HepG2 (cell line): ENCODE results near the gene GADD45GIP1. TPM values are rescaled to one million over a fixed set of nuclear protein-coding genes. Genes with fewer than 3 reads are reported as not detected.

ENCODE experiments used
- ETV5 ChIP-seq: IDR thresholded peaks from 2 replicates; pipeline ENCODE4 v1.6.1; 2018; ENCODE audit warnings: missing biosample characterization, missing genetic modification reagents, inconsistent platforms, borderline replicate concordance
- GTF2F1 ChIP-seq: fragments of 150-350 bp; IDR thresholded peaks from 2 replicates; pipeline ENCODE4 v1.6.1; 2014; ENCODE audit warnings: low read length
- HCFC1 ChIP-seq: fragments of 150-350 bp; IDR thresholded peaks from 2 replicates; pipeline ENCODE4 v1.6.1; 2014; ENCODE audit warnings: low read depth, low read length
- HDAC2 ChIP-seq: sonication (generic); formaldehyde crosslinking; IDR thresholded peaks from 2 replicates; pipeline ENCODE4 v1.4.0; 2020; ENCODE audit warnings: missing genetic modification reagents
- HOXA3 ChIP-seq: sonication (generic); formaldehyde crosslinking; IDR thresholded peaks from 2 replicates; pipeline ENCODE4 v1.5.0; 2020; ENCODE audit warnings: missing genetic modification reagents
- KDM4B ChIP-seq: sonication (generic); formaldehyde crosslinking; IDR thresholded peaks from 2 replicates; pipeline ENCODE4 v1.4.0; 2020; ENCODE audit warnings: missing genetic modification reagents
- NCOA5 ChIP-seq: sonication (generic); formaldehyde crosslinking; IDR thresholded peaks from 2 replicates; pipeline ENCODE4 v1.4.0; 2020; ENCODE audit warnings: missing genetic modification reagents
- NR2F6 ChIP-seq, 2 experiments: IDR thresholded peaks; 2 replicates each; pipeline ENCODE4 v1.6.1; 2016; ENCODE audit warnings: antibody characterized with exemption in 1 of 2, mild to moderate bottlenecking in 1 of 2
- RBFOX2 ChIP-seq: fragments of 200-400 bp; formaldehyde crosslinking; IDR thresholded peaks from 2 replicates; pipeline ENCODE4 v1.6.1; 2017; ENCODE audit warnings: low read depth, mild to moderate bottlenecking, low read length
- SIN3A ChIP-seq: IDR thresholded peaks from 2 replicates; pipeline ENCODE4 v1.6.1; 2011; ENCODE audit warnings: low read depth, mild to moderate bottlenecking, control low read depth, low read length, borderline replicate concordance
- SNAPC2 ChIP-seq: sonication (generic); formaldehyde crosslinking; IDR thresholded peaks from 2 replicates; pipeline ENCODE4 v1.8.1; 2022; ENCODE audit warnings: mild to moderate bottlenecking, missing genetic modification reagents
- STAG1 ChIP-seq: sonication (generic); formaldehyde crosslinking; IDR thresholded peaks from 2 replicates; pipeline ENCODE4 v1.4.0; 2020; ENCODE audit warnings: missing genetic modification reagents
- TGIF2 ChIP-seq: IDR thresholded peaks from 2 replicates; pipeline ENCODE4 v1.6.1; 2016; ENCODE audit warnings: control low read depth, missing compliant biosample characterization
- THAP11 ChIP-seq: IDR thresholded peaks from 2 replicates; pipeline ENCODE4 v1.6.1; 2016; ENCODE audit warnings: missing biosample characterization, missing genetic modification reagents
- XBP1 ChIP-seq: sonication (generic); formaldehyde crosslinking; IDR thresholded peaks from 2 replicates; pipeline ENCODE4 v1.5.0; 2020; ENCODE audit warnings: missing genetic modification reagents
- ZFP36L2 ChIP-seq: sonication (generic); formaldehyde crosslinking; IDR thresholded peaks from 2 replicates; pipeline ENCODE4 v1.4.0; 2020; ENCODE audit warnings: missing genetic modification reagents
- ZNF224 ChIP-seq: sonication (generic); formaldehyde crosslinking; IDR thresholded peaks from 2 replicates; pipeline ENCODE4 v1.5.0; 2020; ENCODE audit warnings: mild to moderate bottlenecking, missing genetic modification reagents
- ZNF251 ChIP-seq: sonication (generic); formaldehyde crosslinking; IDR thresholded peaks from 2 replicates; pipeline ENCODE4 v1.9.0; 2021; ENCODE audit warnings: mild to moderate bottlenecking, missing genetic modification reagents
- ZNF329 ChIP-seq: sonication (generic); formaldehyde crosslinking; IDR thresholded peaks from 2 replicates; pipeline ENCODE4 v1.9.0; 2021; ENCODE audit warnings: low read depth, mild to moderate bottlenecking, missing genetic modification reagents
- ZNF44 ChIP-seq: sonication (generic); formaldehyde crosslinking; IDR thresholded peaks from 2 replicates; pipeline ENCODE4 v1.5.1; 2020; ENCODE audit warnings: mild to moderate bottlenecking, missing genetic modification reagents
- polyA plus RNA-seq, 8 experiments: library from polyadenylated mRNA; depleted of rRNA in 3 of 8; stranded (reverse) in 7 of 8; unstranded in 1 of 8; fragments of >200 nt; fragmentation: Illumina TruSeq in 4 of 8; extraction: Trizol in 4 of 8; gene quantifications; 2 replicates each; pipeline versions ENCODE4 v1.2.1 to v1.2.3, GENCODE V29; 2011 to 2016; ENCODE audit warnings: low read depth in 4 of 8, missing spikeins in 1 of 8, mixed read lengths in 1 of 8; ENCODE audit not compliant: insufficient read depth in 1 of 8
- total RNA-seq, 5 experiments: library from RNA; depleted of rRNA; stranded (reverse); fragments of >200 nt; fragmentation: Illumina TruSeq; extraction: Trizol; gene quantifications; 2 replicates each; pipeline ENCODE4 v1.2.3, GENCODE V29; 2016; ENCODE audit warnings: low read depth in 1 of 5
- TF ChIP-seq, protein P1 (sequence below): sonication (generic); formaldehyde crosslinking; IDR thresholded peaks from 2 replicates; pipeline ENCODE4 v1.9.0; 2022; ENCODE audit warnings: low read depth, missing genetic modification reagents
- TF ChIP-seq, protein P2 (sequence below): sonication (generic); formaldehyde crosslinking; IDR thresholded peaks from 2 replicates; pipeline ENCODE4 v1.4.0; 2020; ENCODE audit warnings: missing genetic modification reagents
- TF ChIP-seq, protein P3 (sequence below): sonication (generic); formaldehyde crosslinking; IDR thresholded peaks from 2 replicates; pipeline ENCODE4 v1.9.0; 2022; ENCODE audit warnings: missing genetic modification reagents, mild to moderate bottlenecking, borderline replicate concordance
- TF ChIP-seq, protein P4 (sequence below): sonication (generic); formaldehyde crosslinking; IDR thresholded peaks from 2 replicates; pipeline ENCODE4 v1.4.0; 2020; ENCODE audit warnings: missing genetic modification reagents
- TF ChIP-seq, protein P5 (sequence below): IDR thresholded peaks from 2 replicates; pipeline ENCODE4 v1.6.1; 2016; ENCODE audit warnings: missing compliant biosample characterization, missing genetic modification reagents, borderline replicate concordance

Gene GADD45GIP1
- total and polyA plus RNA-seq, 2 of the 13 experiments (the other 11 are each of a cell fraction or from before 2014, with no cell fraction given), result 24.6 to 30.7 TPM

DNA sequence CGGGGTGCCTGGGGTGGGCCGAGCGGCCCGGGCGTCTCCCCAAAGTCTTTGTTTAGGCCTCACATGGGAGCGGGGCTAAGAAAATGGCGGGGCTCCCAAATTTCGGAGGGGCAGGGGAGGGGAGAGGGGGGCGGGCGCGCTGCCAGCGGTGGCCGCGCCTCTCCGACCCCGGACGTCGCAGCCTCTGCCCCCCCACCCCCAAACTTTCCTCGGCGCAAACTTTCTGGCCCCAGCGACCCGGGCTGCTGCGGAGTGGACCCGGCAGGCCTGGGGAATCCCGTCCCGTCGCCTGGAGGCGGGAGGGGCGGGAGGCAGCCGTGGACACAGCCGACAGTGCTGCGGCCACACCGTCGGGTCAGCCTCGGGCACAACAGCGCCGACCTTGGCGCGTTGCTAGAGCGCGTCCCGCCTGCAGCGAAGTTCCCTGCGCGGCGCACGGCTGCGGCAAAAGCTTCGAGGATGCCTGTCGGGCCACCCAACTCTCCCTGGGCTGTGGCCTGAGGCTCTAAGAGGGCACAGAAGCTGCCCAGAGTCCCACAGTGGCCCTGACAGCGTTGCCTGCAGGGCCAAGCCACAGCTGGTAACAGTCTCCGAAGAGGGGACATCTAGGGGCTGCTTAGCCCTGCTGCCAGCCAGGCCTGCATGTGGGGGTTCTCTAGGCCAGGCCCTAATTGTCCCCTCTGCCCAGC is 39.5 kb upstream of the GADD45GIP1 start (continued):
- TF ChIP-seq XBP1 (CRISPR knock-in tag) (no peak), THAP11 (CRISPR knock-in tag) (no peak), SIN3A (no peak), ZNF44 (no peak), HCFC1 (no peak), HDAC2 (CRISPR knock-in tag) (peak; percentile 32; the same call in 1 of the 2 replicates), GTF2F1 (no peak), HOXA3 (CRISPR knock-in tag) (no peak; the same call in 1 of the 2 replicates), ETV5 (peak; percentile 8; the same call in 1 of the 2 replicates), KDM4B (CRISPR knock-in tag) (no peak), ZNF251 (CRISPR knock-in tag) (0 out of 2 replicates have a peak, but pooled peaks have one; percentile 21), STAG1 (CRISPR knock-in tag) (peak; percentile 48; the same call in 1 of the 2 replicates), SNAPC2 (CRISPR knock-in tag) (0 out of 2 replicates have a peak, but pooled peaks have one; percentile 35), NR2F6 (IDR thresholded peaks at IDR 0.05) (no peak), NR2F6 (CRISPR knock-in tag; IDR thresholded peaks at IDR 0.05) (peak; percentile 40; the same call in 1 of the 2 replicates), ZNF224 (CRISPR knock-in tag) (no peak), NCOA5 (no peak), RBFOX2 (peak; percentile 56; the same call in 1 of the 2 replicates), ZNF329 (CRISPR knock-in tag) (0 out of 2 replicates have a peak, but pooled peaks have one; percentile 24), ZFP36L2 (CRISPR knock-in tag) (no peak), TGIF2 (0 out of 2 replicates have a peak, but pooled peaks have one; percentile 26)
- TF ChIP-seq, protein P1, sequence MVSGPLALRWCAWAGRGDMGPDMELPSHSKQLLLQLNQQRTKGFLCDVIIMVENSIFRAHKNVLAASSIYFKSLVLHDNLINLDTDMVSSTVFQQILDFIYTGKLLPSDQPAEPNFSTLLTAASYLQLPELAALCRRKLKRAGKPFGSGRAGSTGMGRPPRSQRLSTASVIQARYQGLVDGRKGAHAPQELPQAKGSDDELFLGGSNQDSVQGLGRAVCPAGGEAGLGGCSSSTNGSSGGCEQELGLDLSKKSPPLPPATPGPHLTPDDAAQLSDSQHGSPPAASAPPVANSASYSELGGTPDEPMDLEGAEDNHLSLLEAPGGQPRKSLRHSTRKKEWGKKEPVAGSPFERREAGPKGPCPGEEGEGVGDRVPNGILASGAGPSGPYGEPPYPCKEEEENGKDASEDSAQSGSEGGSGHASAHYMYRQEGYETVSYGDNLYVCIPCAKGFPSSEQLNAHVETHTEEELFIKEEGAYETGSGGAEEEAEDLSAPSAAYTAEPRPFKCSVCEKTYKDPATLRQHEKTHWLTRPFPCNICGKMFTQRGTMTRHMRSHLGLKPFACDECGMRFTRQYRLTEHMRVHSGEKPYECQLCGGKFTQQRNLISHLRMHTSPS (CRISPR knock-in tag), result peak; percentile 20; the same call in 1 of the 2 replicates
- TF ChIP-seq, protein P2, sequence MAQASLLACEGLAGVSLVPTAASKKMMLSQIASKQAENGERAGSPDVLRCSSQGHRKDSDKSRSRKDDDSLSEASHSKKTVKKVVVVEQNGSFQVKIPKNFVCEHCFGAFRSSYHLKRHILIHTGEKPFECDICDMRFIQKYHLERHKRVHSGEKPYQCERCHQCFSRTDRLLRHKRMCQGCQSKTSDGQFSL (CRISPR knock-in tag), result peak; percentile 67; the same call in 1 of the 2 replicates
- TF ChIP-seq, protein P3, sequence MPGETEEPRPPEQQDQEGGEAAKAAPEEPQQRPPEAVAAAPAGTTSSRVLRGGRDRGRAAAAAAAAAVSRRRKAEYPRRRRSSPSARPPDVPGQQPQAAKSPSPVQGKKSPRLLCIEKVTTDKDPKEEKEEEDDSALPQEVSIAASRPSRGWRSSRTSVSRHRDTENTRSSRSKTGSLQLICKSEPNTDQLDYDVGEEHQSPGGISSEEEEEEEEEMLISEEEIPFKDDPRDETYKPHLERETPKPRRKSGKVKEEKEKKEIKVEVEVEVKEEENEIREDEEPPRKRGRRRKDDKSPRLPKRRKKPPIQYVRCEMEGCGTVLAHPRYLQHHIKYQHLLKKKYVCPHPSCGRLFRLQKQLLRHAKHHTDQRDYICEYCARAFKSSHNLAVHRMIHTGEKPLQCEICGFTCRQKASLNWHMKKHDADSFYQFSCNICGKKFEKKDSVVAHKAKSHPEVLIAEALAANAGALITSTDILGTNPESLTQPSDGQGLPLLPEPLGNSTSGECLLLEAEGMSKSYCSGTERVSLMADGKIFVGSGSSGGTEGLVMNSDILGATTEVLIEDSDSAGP (CRISPR knock-in tag), result peak; percentile 77
- TF ChIP-seq, protein P4, sequence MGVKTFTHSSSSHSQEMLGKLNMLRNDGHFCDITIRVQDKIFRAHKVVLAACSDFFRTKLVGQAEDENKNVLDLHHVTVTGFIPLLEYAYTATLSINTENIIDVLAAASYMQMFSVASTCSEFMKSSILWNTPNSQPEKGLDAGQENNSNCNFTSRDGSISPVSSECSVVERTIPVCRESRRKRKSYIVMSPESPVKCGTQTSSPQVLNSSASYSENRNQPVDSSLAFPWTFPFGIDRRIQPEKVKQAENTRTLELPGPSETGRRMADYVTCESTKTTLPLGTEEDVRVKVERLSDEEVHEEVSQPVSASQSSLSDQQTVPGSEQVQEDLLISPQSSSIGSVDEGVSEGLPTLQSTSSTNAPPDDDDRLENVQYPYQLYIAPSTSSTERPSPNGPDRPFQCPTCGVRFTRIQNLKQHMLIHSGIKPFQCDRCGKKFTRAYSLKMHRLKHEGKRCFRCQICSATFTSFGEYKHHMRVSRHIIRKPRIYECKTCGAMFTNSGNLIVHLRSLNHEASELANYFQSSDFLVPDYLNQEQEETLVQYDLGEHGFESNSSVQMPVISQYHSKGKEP, result no peak
- TF ChIP-seq, protein P5, sequence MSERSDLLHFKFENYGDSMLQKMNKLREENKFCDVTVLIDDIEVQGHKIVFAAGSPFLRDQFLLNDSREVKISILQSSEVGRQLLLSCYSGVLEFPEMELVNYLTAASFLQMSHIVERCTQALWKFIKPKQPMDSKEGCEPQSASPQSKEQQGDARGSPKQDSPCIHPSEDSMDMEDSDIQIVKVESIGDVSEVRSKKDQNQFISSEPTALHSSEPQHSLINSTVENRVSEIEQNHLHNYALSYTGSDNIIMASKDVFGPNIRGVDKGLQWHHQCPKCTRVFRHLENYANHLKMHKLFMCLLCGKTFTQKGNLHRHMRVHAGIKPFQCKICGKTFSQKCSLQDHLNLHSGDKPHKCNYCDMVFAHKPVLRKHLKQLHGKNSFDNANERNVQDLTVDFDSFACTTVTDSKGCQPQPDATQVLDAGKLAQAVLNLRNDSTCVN (CRISPR knock-in tag), result no peak
